ENCODE measurements around the gene ZFHX3.
A peak's percentile ranks its signal among the peaks of the same experiment; 100 is the strongest.

ZFHX3 gene

DNA sequence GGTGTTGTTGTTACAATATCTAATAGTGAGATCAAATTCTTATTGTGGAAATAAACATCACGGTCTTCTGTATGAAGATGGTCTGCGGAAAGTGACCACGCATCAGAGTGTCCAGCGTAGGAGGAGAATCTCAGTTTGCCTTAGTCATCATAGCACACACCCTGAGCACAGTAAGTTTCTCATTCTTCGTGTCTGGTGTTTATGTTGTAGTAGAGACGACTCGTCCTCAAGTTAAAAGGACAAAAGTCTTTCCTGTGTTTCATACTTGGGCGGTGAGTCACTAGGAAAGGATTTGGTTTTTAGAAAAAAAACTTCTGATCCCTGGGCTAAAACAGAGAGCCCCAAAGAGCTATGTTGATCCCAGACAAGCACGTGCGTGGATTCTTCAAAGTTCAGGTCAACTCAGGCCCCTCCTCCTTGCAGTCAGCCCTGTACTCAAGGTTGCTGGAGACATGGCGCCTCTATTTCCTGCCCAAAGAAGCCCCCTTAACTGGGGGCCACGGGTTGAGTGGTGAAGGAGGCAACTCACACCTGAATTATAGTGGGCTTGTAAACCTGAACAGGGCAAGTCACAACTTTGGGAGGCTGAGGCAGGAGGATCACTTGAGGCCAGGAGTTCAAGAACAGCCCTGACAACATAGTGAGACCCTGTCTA is 170.4 kb downstream of the ZFHX3 start:
- DNase-seq (ENCODE audit: low spot score in 2 of 2) = peak in 1 of 2 experiments; percentile 27

DNA sequence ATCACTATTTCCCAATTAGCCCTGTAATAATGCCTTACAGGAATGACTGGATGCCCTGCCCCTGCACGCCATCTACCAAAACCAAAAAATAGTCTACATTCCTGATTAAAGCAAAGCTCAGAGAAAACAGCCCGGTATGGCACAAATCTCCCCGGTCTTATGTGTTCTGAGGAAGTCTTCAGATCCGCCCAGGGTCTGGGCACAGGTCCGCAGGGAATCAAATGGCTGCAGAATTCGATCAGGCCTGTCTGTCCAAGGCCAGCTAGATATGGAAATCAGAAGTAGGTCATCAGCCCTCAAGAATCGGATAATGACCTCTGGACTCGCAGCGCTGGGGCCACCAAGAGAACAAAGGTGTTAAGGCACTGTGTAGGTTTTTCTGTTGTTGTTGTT is 171.0 kb downstream of the ZFHX3 start:
- Histone ChIP-seq H3K4me1 (peaks cover 16% of the 10 kb centered on the region), H3K36me3 (replicated peaks) (no peaks in the 10 kb centered on the region), H3K27me3 (ENCODE audit: low read depth) (no peaks in the 10 kb centered on the region), H3K4me3 (no peak overlapping the region), H3K9me3 (no peaks in the 10 kb centered on the region)
- DNase-seq (ENCODE audit: low spot score in 2 of 2) = no peak
- in situ Hi-C loops (cut with MboI; ENCODE audit: low sequenced_read_pairs) = no loop called here

More for the DNA sequence above, 170.4 kb downstream of the ZFHX3 start:
- peaks cover 16% of the 10 kb centered on the region for H3K4me1 ChIP-seq
- H3K4me3 ChIP-seq = no peak overlapping the region
- in situ Hi-C loops (cut with MboI; ENCODE audit: low sequenced_read_pairs) = no loop called here
- no peaks in the 10 kb centered on the region for H3K9me3 ChIP-seq
- no peaks in the 10 kb centered on the region for H3K27me3 ChIP-seq (ENCODE audit: low read depth)
- H3K36me3 ChIP-seq (replicated peaks) = no peaks in the 10 kb centered on the region

DNA sequence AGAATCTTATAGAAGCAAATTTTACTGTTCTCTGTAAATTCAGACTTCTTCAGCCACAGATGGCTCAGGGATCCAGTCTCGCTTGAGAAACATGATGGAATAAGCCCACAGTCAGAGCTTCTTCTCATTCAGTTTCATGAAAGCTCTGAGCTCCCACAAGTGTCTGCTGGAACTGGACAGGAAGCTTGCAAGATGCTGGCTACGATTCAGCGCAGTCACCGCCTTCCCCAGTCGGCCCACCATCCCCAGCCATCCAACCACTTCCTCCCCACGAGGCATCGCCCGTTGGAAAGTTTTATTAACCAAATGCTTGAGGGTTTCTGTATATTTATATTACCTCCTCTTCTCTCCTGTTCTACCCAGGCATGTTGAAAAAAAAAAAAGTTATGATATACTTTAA is 171.7 kb downstream of the ZFHX3 start:
- Histone ChIP-seq H3K4me1 (peaks cover 16% of the 10 kb centered on the region), H3K36me3 (replicated peaks) (no peaks in the 10 kb centered on the region), H3K9me3 (no peaks in the 10 kb centered on the region), H3K27me3 (ENCODE audit: low read depth) (no peaks in the 10 kb centered on the region), H3K4me3 (no peak overlapping the region)
- in situ Hi-C loops (cut with MboI; ENCODE audit: low sequenced_read_pairs) = no loop called here
- no peak for DNase-seq (ENCODE audit: low spot score in 2 of 2)

DNA sequence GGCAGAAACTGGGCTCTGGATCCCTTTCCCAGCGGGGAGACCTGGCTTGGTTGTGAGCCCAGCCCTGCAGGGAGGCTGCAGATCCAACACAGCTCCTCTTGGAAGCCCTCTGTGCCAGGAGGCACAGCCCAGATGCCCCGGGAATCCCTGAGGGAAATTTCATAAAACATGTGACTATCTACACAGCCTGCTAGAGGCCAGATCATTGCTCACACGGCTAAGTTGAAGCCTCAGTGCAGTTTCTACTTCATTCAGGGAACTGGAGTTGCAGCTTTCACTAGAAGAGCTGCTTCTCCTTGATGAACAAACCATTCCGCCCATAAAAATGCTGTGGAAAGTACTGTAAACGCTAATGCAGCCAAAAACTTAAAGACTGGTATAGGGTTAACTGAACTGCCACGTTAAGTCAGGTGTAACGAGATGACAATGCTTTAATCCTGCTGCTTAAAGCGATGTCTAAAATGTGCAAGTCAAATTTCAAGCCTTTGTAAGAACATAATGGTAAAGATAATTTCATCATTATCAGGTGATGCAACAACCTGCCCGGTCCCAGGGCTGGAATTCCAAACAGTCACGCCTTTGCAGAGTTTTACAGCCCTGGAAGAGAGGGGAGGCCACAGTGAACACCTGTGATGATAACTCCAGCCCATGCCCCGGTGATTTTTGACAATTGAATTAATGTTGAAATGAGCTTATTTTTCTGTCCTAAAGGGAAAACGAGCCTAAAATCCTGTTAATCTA is 172.5 kb downstream of the ZFHX3 start:
- H3K4me1 ChIP-seq = peaks cover 11% of the 10 kb centered on the region
- H3K9me3 ChIP-seq = no peaks in the 10 kb centered on the region
- no peak overlapping the region for H3K4me3 ChIP-seq
- H3K36me3 ChIP-seq (replicated peaks) = no peaks in the 10 kb centered on the region
- in situ Hi-C loops (cut with MboI; ENCODE audit: low sequenced_read_pairs) = no loop called here
- no peaks in the 10 kb centered on the region for H3K27me3 ChIP-seq (ENCODE audit: low read depth)
- peak in 1 of 2 experiments; percentile 17 for DNase-seq (ENCODE audit: low spot score in 2 of 2)

DNA sequence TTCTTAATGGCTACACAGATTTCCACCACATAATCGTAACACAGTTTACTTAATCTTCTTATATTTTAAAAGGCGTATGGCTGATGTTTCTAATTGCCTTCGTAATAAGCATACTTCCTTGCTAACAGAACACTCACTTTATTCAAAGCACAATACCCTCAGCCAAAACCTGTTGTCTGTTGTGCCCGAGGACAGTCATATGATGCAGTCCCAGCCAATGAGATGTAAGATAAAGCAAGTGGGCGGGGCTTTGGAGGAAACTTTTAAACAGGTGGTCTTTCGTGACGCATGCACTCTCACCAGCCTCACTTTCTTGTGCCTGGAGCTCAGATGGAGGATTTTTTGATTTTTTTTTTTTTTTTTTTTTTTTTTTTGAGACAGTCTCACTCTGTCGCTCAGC is 174.1 kb downstream of the ZFHX3 start:
- in situ Hi-C loops (cut with MboI; ENCODE audit: low sequenced_read_pairs) = no loop called here
- H3K9me3 ChIP-seq = no peaks in the 10 kb centered on the region
- H3K27me3 ChIP-seq (ENCODE audit: low read depth) = no peaks in the 10 kb centered on the region
- no peak overlapping the region for H3K4me3 ChIP-seq
- H3K36me3 ChIP-seq (replicated peaks) = no peaks in the 10 kb centered on the region
- DNase-seq (ENCODE audit: low spot score in 2 of 2) = no peak
- peaks cover 11% of the 10 kb centered on the region for H3K4me1 ChIP-seq

DNA sequence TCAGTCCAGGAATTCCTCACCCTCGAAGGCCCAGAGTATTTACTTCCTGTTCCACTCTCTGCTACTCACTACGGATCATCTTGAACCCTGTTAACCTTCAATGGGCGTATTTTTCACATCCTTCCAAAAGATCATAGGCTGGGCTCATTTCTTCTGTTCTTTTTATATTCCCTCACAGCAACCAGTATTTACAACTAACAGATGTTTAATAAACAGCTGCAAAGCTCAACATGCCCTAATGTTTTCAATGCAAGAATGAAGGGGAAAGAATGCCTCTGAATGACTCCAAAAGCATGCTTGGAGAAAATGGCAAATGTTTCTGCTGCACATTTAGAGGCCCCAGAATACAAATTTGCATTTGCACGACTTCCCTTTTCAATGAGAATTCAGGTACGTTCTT is 174.9 kb downstream of the ZFHX3 start:
- no peak for DNase-seq (ENCODE audit: low spot score in 2 of 2)
- H3K27me3 ChIP-seq (ENCODE audit: low read depth) = no peaks in the 10 kb centered on the region
- no peaks in the 10 kb centered on the region for H3K36me3 ChIP-seq (replicated peaks)
- in situ Hi-C loops (cut with MboI; ENCODE audit: low sequenced_read_pairs) = no loop called here
- no peaks in the 10 kb centered on the region for H3K9me3 ChIP-seq
- H3K4me3 ChIP-seq = no peak overlapping the region
- peaks cover 10% of the 10 kb centered on the region for H3K4me1 ChIP-seq

DNA sequence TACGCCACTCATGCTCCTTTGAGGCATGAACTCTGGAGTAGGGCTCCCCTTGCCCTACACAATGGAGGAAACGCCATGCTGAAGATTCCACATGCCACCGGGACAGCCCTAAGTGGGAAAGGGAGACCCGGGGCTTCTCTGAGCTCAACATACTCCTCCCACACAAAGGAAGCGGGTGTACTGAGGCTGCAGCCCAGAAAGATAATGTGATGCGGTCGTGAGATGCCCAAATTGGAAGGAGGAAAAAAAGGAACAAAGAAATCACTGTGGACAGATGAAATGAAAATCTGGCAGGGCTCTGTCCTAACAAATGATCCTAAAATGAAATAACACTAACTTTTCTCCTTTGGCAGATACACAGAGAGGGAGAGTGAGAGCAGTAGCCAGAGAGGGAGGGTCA is 182.1 kb downstream of the ZFHX3 start:
- in situ Hi-C loops (cut with MboI; ENCODE audit: low sequenced_read_pairs) = no loop called here
- Histone ChIP-seq H3K4me3 (no peak overlapping the region), H3K27me3 (ENCODE audit: low read depth) (no peaks in the 10 kb centered on the region), H3K4me1 (no peaks in the 10 kb centered on the region), H3K36me3 (replicated peaks) (no peaks in the 10 kb centered on the region; the same call in 1 of the 2 replicates), H3K9me3 (no peaks in the 10 kb centered on the region)
- no peak for DNase-seq (ENCODE audit: low spot score in 2 of 2)

DNA sequence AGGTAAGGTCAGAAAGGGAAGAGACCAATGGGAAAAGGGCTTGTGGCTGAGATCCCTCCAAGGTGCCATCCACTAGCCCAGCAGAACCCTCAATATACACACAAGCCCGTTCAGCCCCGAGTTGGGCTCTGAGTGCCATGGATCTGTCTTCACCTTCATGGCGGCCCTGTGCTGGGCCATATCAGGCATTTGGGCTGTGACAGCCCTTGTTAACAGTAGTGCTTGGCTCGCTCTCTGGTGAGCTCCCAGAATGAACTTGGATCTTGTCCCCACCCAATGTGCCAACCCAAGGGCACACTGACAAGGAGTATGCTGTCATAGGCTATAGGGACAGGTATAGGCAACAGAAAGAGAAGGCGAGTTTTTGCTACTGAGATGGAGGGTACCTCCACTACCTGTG is 182.7 kb downstream of the ZFHX3 start:
- no peaks in the 10 kb centered on the region for H3K4me1 ChIP-seq
- no peak overlapping the region for H3K4me3 ChIP-seq
- H3K27me3 ChIP-seq (ENCODE audit: low read depth) = no peaks in the 10 kb centered on the region
- no peak for DNase-seq (ENCODE audit: low spot score in 2 of 2)
- H3K9me3 ChIP-seq = no peaks in the 10 kb centered on the region
- in situ Hi-C loops (cut with MboI; ENCODE audit: low sequenced_read_pairs) = no loop called here
- no peaks in the 10 kb centered on the region; the same call in 1 of the 2 replicates for H3K36me3 ChIP-seq (replicated peaks)

DNA sequence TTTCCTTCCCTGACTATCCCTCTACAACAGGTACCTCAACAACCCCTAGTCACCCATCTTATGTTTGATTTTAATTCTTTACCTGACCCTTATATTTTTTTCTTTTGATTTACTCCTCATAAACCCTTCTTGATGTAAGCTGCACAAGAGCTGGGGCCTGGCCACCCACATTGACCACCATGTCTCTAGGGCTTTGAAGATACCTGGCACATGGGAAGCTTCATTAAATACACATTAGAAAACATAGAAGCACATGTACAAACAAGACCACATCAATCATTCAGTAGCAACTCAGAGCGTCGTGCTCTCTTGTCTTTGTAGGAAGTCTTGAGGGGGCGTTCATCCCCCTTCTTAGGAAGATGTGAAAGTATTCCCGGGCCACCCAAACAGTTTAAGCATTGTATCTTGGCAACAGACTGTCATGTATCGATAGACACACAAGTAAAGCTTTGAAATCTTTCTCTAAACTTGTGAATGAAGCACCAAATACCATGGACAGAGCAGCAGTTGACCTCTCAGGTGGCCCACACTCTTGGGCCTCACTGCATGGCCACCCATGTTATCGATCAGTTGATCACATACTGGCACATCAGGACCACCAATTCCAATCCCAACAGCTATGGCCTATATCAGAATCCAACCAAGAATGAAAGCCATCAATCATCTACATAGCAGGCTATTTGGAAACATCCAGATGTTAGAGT is 183.6 kb downstream of the ZFHX3 start:
- no peak overlapping the region for H3K4me3 ChIP-seq

DNA sequence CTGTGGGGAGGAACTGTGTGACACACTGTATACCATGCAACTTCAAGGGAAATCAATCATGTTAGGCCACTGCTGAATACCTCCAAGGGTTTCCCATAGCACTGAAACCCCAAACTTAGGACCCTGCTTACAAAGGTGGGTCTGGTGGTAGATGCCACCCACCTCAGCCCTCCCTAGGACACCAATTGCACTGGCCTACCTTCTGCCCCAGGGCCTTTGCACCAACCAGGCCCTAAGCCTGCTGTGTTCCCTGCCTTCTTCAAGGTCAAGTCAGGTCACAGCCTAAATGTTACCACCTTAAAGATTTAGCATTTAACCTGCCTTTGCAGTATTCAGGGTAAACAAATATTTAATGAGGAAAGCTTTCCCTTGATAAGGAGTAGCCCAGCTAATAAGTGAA is 185.8 kb downstream of the ZFHX3 start:
- in situ Hi-C loops (cut with MboI; ENCODE audit: low sequenced_read_pairs) = no loop called here
- no peak for DNase-seq (ENCODE audit: low spot score in 2 of 2)
- Histone ChIP-seq H3K4me1 (no peaks in the 10 kb centered on the region), H3K4me3 (no peak overlapping the region), H3K27me3 (ENCODE audit: low read depth) (no peaks in the 10 kb centered on the region), H3K36me3 (replicated peaks) (no peaks in the 10 kb centered on the region; the same call in 1 of the 2 replicates), H3K9me3 (no peaks in the 10 kb centered on the region)

More for the DNA sequence above, 183.6 kb downstream of the ZFHX3 start:
- DNase-seq (ENCODE audit: low spot score in 2 of 2) = no peak
- Histone ChIP-seq H3K36me3 (replicated peaks) (no peaks in the 10 kb centered on the region; the same call in 1 of the 2 replicates), H3K4me1 (no peaks in the 10 kb centered on the region), H3K9me3 (no peaks in the 10 kb centered on the region), H3K27me3 (ENCODE audit: low read depth) (no peaks in the 10 kb centered on the region)
- in situ Hi-C loops (cut with MboI; ENCODE audit: low sequenced_read_pairs) = no loop called here

DNA sequence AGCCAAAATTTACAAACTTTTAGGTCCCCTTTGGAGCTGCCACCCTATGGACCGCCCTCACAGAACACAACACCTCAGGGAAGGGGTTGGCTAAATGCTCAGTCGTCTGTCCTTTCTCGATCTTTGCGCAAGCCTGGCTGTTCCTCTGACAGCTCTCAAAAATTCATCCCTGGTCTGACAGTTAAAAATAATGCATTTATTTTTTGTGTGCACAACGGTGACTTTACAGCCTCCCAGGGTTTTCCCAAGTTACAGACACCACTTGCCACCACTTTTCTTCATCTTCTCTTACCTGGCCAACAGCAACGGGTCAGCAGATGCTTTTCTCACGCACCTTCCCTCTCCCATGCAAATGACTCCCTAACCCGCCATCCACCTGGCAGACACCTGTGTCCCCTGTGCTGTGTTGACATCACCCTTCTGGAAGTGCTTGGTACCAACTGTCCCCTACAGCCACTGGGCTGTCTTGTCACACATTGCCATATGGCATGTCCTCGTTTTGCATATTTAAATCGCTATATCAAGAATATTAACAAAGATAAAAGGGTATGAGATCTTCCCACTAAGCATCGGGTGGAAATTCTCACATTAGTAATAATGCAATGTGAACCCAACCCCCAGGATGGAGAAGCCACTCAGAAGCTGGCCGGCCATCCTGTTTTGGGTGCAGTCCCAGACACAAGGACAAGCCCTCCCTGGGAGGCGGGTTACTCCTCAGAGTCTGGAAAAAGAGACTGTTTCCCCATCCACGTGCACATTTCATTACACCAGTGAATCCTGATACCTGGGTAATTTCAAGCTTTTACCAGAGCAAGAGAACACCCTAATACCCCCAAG is 187.0 kb downstream of the ZFHX3 start:
- Histone ChIP-seq H3K4me1 (no peaks in the 10 kb centered on the region), H3K27me3 (ENCODE audit: low read depth) (no peaks in the 10 kb centered on the region), H3K4me3 (no peak overlapping the region), H3K36me3 (replicated peaks) (no peaks in the 10 kb centered on the region; the same call in 1 of the 2 replicates), H3K9me3 (no peaks in the 10 kb centered on the region)
- in situ Hi-C loops (cut with MboI; ENCODE audit: low sequenced_read_pairs) = no loop called here
- no peak for DNase-seq (ENCODE audit: low spot score in 2 of 2)

DNA sequence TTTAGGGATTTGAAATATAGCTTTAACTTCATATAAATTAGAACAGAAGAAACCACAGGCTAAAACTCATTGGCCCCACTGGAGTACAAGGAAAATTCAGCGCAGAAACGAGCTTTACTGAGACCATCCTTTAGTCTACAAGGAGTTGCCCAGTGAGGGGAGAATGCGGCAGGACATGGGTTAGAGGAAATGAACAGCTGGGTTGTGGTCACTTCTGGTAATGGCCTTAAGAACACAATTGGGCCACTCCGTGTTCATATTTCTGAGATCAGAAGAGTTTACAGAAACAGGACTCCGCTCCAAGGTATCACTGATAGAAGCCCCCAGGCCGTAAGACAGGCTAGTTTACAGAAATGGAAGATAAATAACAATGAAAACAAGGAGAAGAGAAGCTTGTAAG is 188.3 kb downstream of the ZFHX3 start:
- DNase-seq (ENCODE audit: low spot score in 2 of 2) = no peak
- H3K9me3 ChIP-seq = no peaks in the 10 kb centered on the region
- no peaks in the 10 kb centered on the region for H3K36me3 ChIP-seq (replicated peaks)
- in situ Hi-C loops (cut with MboI; ENCODE audit: low sequenced_read_pairs) = no loop called here
- H3K4me3 ChIP-seq = no peak overlapping the region
- no peaks in the 10 kb centered on the region for H3K27me3 ChIP-seq (ENCODE audit: low read depth)
- peaks cover under 1% of the 10 kb centered on the region for H3K4me1 ChIP-seq

DNA sequence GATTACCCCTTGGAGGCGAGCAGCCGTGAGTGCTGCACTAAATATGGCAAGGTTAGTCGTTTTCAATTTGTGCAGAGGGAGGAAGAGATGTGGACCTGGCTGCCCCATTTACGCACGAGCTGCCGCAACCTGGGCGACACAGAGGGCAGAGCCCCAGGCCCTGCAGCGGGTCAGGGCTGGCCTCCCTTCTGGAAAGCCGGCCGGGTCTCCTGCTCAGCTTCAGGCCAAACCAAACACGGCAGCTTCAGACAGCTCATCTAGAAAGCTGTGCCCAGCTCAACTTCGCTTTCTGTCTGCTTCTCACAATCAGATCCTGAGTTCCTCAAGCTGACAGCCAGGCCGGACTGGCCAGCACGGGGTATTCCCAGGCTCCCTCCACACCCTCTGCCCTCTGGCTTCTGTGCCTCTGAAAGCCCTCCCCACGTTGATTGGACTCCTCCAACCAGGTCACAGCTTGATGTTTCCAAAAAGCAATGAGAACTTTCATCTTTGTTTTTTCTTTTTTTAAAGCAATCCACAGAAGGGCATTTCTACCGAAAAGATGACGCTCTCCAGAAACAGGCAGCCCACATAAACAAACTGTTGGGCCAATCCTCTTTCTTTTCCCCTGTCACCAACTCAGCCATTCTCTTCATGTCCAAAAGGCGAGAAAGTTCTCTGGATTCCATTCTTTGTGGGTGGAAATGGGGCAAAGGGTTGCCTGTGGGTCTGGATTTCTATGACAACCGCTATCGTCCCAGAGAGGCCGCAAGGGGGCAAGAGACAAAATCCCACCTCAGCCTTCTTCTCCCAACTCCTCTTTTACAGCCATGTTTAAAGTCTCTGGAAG is 189.0 kb downstream of the ZFHX3 start:
- no peaks in the 10 kb centered on the region for H3K27me3 ChIP-seq (ENCODE audit: low read depth)
- H3K9me3 ChIP-seq = no peaks in the 10 kb centered on the region
- no peaks in the 10 kb centered on the region for H3K36me3 ChIP-seq (replicated peaks)
- H3K4me1 ChIP-seq = peaks cover 7% of the 10 kb centered on the region
- no peak overlapping the region for H3K4me3 ChIP-seq
- DNase-seq (ENCODE audit: low spot score in 2 of 2) = no peak
- in situ Hi-C loops (cut with MboI; ENCODE audit: low sequenced_read_pairs) = no loop called here
